MM.1S (cell line): Measurements from ENCODE around the gene PRR35.

Experiments used
- DNase-seq: peaks from one replicate; pipeline ENCODE4 v3.0.0-alpha.2; 2015
- H2AFZ ChIP-seq: fragments of 300-600 bp; sonication (generic); 2 replicates; pipeline ENCODE4 v1.6.0; 2016; ENCODE audit warnings: antibody characterized with exemption, low read length
- H3F3A ChIP-seq: fragments of 300-600 bp; sonication (generic); 2 replicates; pipeline ENCODE4 v1.6.1; 2016; ENCODE audit warnings: mild to moderate bottlenecking, antibody characterized with exemption, low read length, moderate library complexity, mixed read lengths; ENCODE audit not compliant: insufficient read depth
- H3K27ac ChIP-seq: fragments of 300-600 bp; sonication (generic); 2 replicates; pipeline ENCODE4 v1.5.1; 2016; ENCODE audit warnings: mild to moderate bottlenecking, low read length
- H3K27me3 ChIP-seq: fragments of 300-600 bp; sonication (generic); replicated peaks from 2 replicates; pipeline ENCODE4 v1.6.0; 2016; ENCODE audit warnings: low read length; ENCODE audit not compliant: insufficient read depth
- H3K36me3 ChIP-seq: fragments of 300-600 bp; sonication (generic); replicated peaks from 2 replicates; pipeline ENCODE4 v1.6.1; 2016; ENCODE audit warnings: mild to moderate bottlenecking, low read length, mixed read lengths; ENCODE audit not compliant: insufficient read depth
- H3K4me1 ChIP-seq: fragments of 300-600 bp; sonication (generic); 2 replicates; pipeline ENCODE4 v1.6.1; 2016; ENCODE audit warnings: low read length, mixed read lengths
- H3K4me2 ChIP-seq: fragments of 300-600 bp; sonication (generic); 2 replicates; pipeline ENCODE4 v1.6.0; 2016; ENCODE audit warnings: low read depth, low read length
- H3K4me3 ChIP-seq: fragments of 300-600 bp; sonication (generic); 2 replicates; pipeline ENCODE4 v1.5.1; 2016; ENCODE audit warnings: low read length, mixed read lengths
- H3K79me2 ChIP-seq: fragments of 300-600 bp; sonication (generic); 2 replicates; pipeline ENCODE4 v1.6.1; 2016; ENCODE audit warnings: mixed run types, low read length, mixed read lengths
- H3K9ac ChIP-seq: fragments of 300-600 bp; sonication (generic); 2 replicates; pipeline ENCODE4 v1.6.1; 2016; ENCODE audit warnings: low read length, mixed read lengths
- H3K9me2 ChIP-seq: fragments of 300-600 bp; sonication (generic); replicated peaks from 2 replicates; pipeline ENCODE4 v1.6.1; 2016; ENCODE audit warnings: mild to moderate bottlenecking, low read length, mixed read lengths; ENCODE audit not compliant: insufficient read depth
- H3K9me3 ChIP-seq: fragments of 300-600 bp; sonication (generic); replicated peaks from 2 replicates; pipeline ENCODE4 v1.6.1; 2016; ENCODE audit warnings: mild to moderate bottlenecking, low read length, mixed read lengths; ENCODE audit not compliant: insufficient read depth
- H4K20me1 ChIP-seq: fragments of 300-600 bp; sonication (generic); 2 replicates; pipeline ENCODE4 v1.6.1; 2016; ENCODE audit warnings: mild to moderate bottlenecking, low read length, moderate library complexity, mixed read lengths; ENCODE audit not compliant: insufficient read depth
- CTCF ChIP-seq: fragments of 300-600 bp; sonication (generic); IDR thresholded peaks from 2 replicates; pipeline ENCODE4 v1.5.1; 2016; ENCODE audit warnings: antibody characterized with exemption, low read length, mixed read lengths
- EZH2 ChIP-seq: fragments of 300-600 bp; sonication (generic); optimal IDR thresholded peaks from 2 replicates; pipeline ENCODE3; 2017; ENCODE audit warnings: low read depth, mild to moderate bottlenecking, antibody characterized with exemption, low read length, mixed read lengths
- EZH2phosphoT487 ChIP-seq: fragments of 300-600 bp; sonication (generic); IDR thresholded peaks from 2 replicates; pipeline ENCODE4 v1.6.1; 2018; ENCODE audit warnings: antibody characterized with exemption, low read length

Gene PRR35

GRCh38 chr16:589658-590187 lies 29.5 kb downstream of the PRR35 start, which contains the start of gene RAB40C:
TSS of gene RAB40C (plus strand) at chr16:590066. CDS start at chr16:590292, 226 bp downstream.
- Histone ChIP-seq H3K4me2 (peak within 1 kb of the TSS; percentile 98), H4K20me1 (no peaks in the 10 kb centered on the region), H2AFZ (peak within 1 kb of the TSS; percentile 93), H3K9ac (peak within 1 kb of the TSS; percentile 97), H3F3A (peaks cover 9% of the 10 kb centered on the region; the same call in 1 of the 2 replicates), H3K79me2 (peaks cover 64% of the 10 kb centered on the region), H3K4me1 (peaks cover 8% of the 10 kb centered on the region), H3K9me2 (no peaks in the 10 kb centered on the region), H3K4me3 (peak within 1 kb of the TSS; percentile 99), H3K36me3 (no peaks in the 10 kb centered on the region), H3K27ac (peak within 1 kb of the TSS; percentile 99), H3K9me3 (no peaks in the 10 kb centered on the region), H3K27me3 (no peaks in the 10 kb centered on the region)
- peak; percentile 98 for DNase-seq
- no peak for TF ChIP-seq EZH2phosphoT487
- TF ChIP-seq EZH2, result no peak
- TF ChIP-seq CTCF, result no peak

- Histone ChIP-seq H3K79me2 (peaks cover 69% of the 10 kb centered on the region), H3K36me3 (no peaks in the 10 kb centered on the region), H3K4me3 (peak overlapping the region; percentile 86), H3K9me2 (no peaks in the 10 kb centered on the region), H4K20me1 (no peaks in the 10 kb centered on the region), H3K27ac (no peak overlapping the region), H3K27me3 (no peaks in the 10 kb centered on the region), H3K4me2 (peak overlapping the region; percentile 98), H3K4me1 (peaks cover 8% of the 10 kb centered on the region), H3F3A (peaks cover 9% of the 10 kb centered on the region; the same call in 1 of the 2 replicates), H2AFZ (peak overlapping the region; percentile 51; the same call in 1 of the 2 replicates), H3K9ac (peak overlapping the region; percentile 78), H3K9me3 (no peaks in the 10 kb centered on the region)
- no peak for DNase-seq
- no peak for TF ChIP-seq CTCF
Measured at GRCh38 chr16:590188-590814, 30.1 kb downstream of the PRR35 start.

GRCh38 chr16:590815-591200 lies 30.6 kb downstream of the PRR35 start:
- peak overlapping the region; percentile 86 for H3K4me3 ChIP-seq
- no peaks in the 10 kb centered on the region for H3K9me2 ChIP-seq
- H2AFZ ChIP-seq, result no peak overlapping the region
- peaks cover 72% of the 10 kb centered on the region for H3K79me2 ChIP-seq
- TF ChIP-seq EZH2phosphoT487 (no peak), CTCF (no peak), EZH2 (no peak)
- no peaks in the 10 kb centered on the region for H3K27me3 ChIP-seq
- H3K4me1 ChIP-seq, result peaks cover 8% of the 10 kb centered on the region
- H4K20me1 ChIP-seq, result no peaks in the 10 kb centered on the region
- no peaks in the 10 kb centered on the region for H3K9me3 ChIP-seq
- H3K36me3 ChIP-seq, result no peaks in the 10 kb centered on the region
- peaks cover 9% of the 10 kb centered on the region; the same call in 1 of the 2 replicates for H3F3A ChIP-seq
- H3K4me2 ChIP-seq, result peak overlapping the region; percentile 98
- peak overlapping the region; percentile 78; the same call in 1 of the 2 replicates for H3K9ac ChIP-seq
- no peak for DNase-seq
- H3K27ac ChIP-seq, result no peak overlapping the region
